MM.1S (cell line): ENCODE measurements around the gene KRTAP10-6.

Experiments
- DNase-seq: peaks from one replicate; pipeline ENCODE4 v3.0.0-alpha.2; 2015
- H2AFZ ChIP-seq: fragments of 300-600 bp; sonication (generic); 2 replicates; pipeline ENCODE4 v1.6.0; 2016; ENCODE audit warnings: antibody characterized with exemption, low read length
- H3F3A ChIP-seq: fragments of 300-600 bp; sonication (generic); 2 replicates; pipeline ENCODE4 v1.6.1; 2016; ENCODE audit warnings: mild to moderate bottlenecking, antibody characterized with exemption, low read length, moderate library complexity, mixed read lengths; ENCODE audit not compliant: insufficient read depth
- H3K27ac ChIP-seq: fragments of 300-600 bp; sonication (generic); 2 replicates; pipeline ENCODE4 v1.5.1; 2016; ENCODE audit warnings: mild to moderate bottlenecking, low read length
- H3K27me3 ChIP-seq: fragments of 300-600 bp; sonication (generic); replicated peaks from 2 replicates; pipeline ENCODE4 v1.6.0; 2016; ENCODE audit warnings: low read length; ENCODE audit not compliant: insufficient read depth
- H3K36me3 ChIP-seq: fragments of 300-600 bp; sonication (generic); replicated peaks from 2 replicates; pipeline ENCODE4 v1.6.1; 2016; ENCODE audit warnings: mild to moderate bottlenecking, low read length, mixed read lengths; ENCODE audit not compliant: insufficient read depth
- H3K4me1 ChIP-seq: fragments of 300-600 bp; sonication (generic); 2 replicates; pipeline ENCODE4 v1.6.1; 2016; ENCODE audit warnings: low read length, mixed read lengths
- H3K4me2 ChIP-seq: fragments of 300-600 bp; sonication (generic); 2 replicates; pipeline ENCODE4 v1.6.0; 2016; ENCODE audit warnings: low read depth, low read length
- H3K4me3 ChIP-seq: fragments of 300-600 bp; sonication (generic); 2 replicates; pipeline ENCODE4 v1.5.1; 2016; ENCODE audit warnings: low read length, mixed read lengths
- H3K79me2 ChIP-seq: fragments of 300-600 bp; sonication (generic); 2 replicates; pipeline ENCODE4 v1.6.1; 2016; ENCODE audit warnings: mixed run types, low read length, mixed read lengths
- H3K9ac ChIP-seq: fragments of 300-600 bp; sonication (generic); 2 replicates; pipeline ENCODE4 v1.6.1; 2016; ENCODE audit warnings: low read length, mixed read lengths
- H3K9me2 ChIP-seq: fragments of 300-600 bp; sonication (generic); replicated peaks from 2 replicates; pipeline ENCODE4 v1.6.1; 2016; ENCODE audit warnings: mild to moderate bottlenecking, low read length, mixed read lengths; ENCODE audit not compliant: insufficient read depth
- H3K9me3 ChIP-seq: fragments of 300-600 bp; sonication (generic); replicated peaks from 2 replicates; pipeline ENCODE4 v1.6.1; 2016; ENCODE audit warnings: mild to moderate bottlenecking, low read length, mixed read lengths; ENCODE audit not compliant: insufficient read depth
- H4K20me1 ChIP-seq: fragments of 300-600 bp; sonication (generic); 2 replicates; pipeline ENCODE4 v1.6.1; 2016; ENCODE audit warnings: mild to moderate bottlenecking, low read length, moderate library complexity, mixed read lengths; ENCODE audit not compliant: insufficient read depth
- CTCF ChIP-seq: fragments of 300-600 bp; sonication (generic); IDR thresholded peaks from 2 replicates; pipeline ENCODE4 v1.5.1; 2016; ENCODE audit warnings: antibody characterized with exemption, low read length, mixed read lengths
- EZH2 ChIP-seq: fragments of 300-600 bp; sonication (generic); optimal IDR thresholded peaks from 2 replicates; pipeline ENCODE3; 2017; ENCODE audit warnings: low read depth, mild to moderate bottlenecking, antibody characterized with exemption, low read length, mixed read lengths
- EZH2phosphoT487 ChIP-seq: fragments of 300-600 bp; sonication (generic); IDR thresholded peaks from 2 replicates; pipeline ENCODE4 v1.6.1; 2018; ENCODE audit warnings: antibody characterized with exemption, low read length

The KRTAP10-6 gene

GRCh38 chr21:44556879-44557278 lies 35.4 kb downstream of the KRTAP10-6 start:
- no peak overlapping the region for H3K4me3 ChIP-seq
- H2AFZ ChIP-seq, result no peak overlapping the region
- H3K4me1 ChIP-seq, result no peaks in the 10 kb centered on the region
- no peaks in the 10 kb centered on the region for H3F3A ChIP-seq
- H3K4me2 ChIP-seq, result no peak overlapping the region
- H3K9ac ChIP-seq, result no peak overlapping the region
- no peaks in the 10 kb centered on the region for H3K9me3 ChIP-seq
- no peak for TF ChIP-seq CTCF
- TF ChIP-seq EZH2phosphoT487, result no peak
- TF ChIP-seq EZH2, result peak; percentile 75
- no peak overlapping the region for H3K27ac ChIP-seq
- H4K20me1 ChIP-seq, result no peaks in the 10 kb centered on the region
- H3K36me3 ChIP-seq, result no peaks in the 10 kb centered on the region
- DNase-seq, result no peak
- peaks cover 93% of the 10 kb centered on the region for H3K27me3 ChIP-seq
- no peaks in the 10 kb centered on the region for H3K79me2 ChIP-seq
- H3K9me2 ChIP-seq, result no peaks in the 10 kb centered on the region

GRCh38 chr21:44555200-44555875 lies 37.0 kb downstream of the KRTAP10-6 start:
- Histone ChIP-seq H3K9me2 (no peaks in the 10 kb centered on the region), H3K4me1 (no peaks in the 10 kb centered on the region)
- no peak for DNase-seq

GRCh38 chr21:44552681-44553080 lies 39.6 kb downstream of the KRTAP10-6 start:
- Histone ChIP-seq H3K27ac (no peak overlapping the region), H4K20me1 (no peaks in the 10 kb centered on the region), H3K9me2 (no peaks in the 10 kb centered on the region), H3K36me3 (no peaks in the 10 kb centered on the region), H3F3A (no peaks in the 10 kb centered on the region), H3K4me2 (no peak overlapping the region), H3K9me3 (no peaks in the 10 kb centered on the region), H3K4me3 (no peak overlapping the region), H3K9ac (no peak overlapping the region), H3K79me2 (no peaks in the 10 kb centered on the region), H2AFZ (no peak overlapping the region), H3K27me3 (peaks cover 98% of the 10 kb centered on the region), H3K4me1 (no peaks in the 10 kb centered on the region)
- TF ChIP-seq EZH2phosphoT487 (no peak), EZH2 (peak; percentile 46), CTCF (no peak)
- no peak for DNase-seq

More at GRCh38 chr21:44555200-44555875, 37.0 kb downstream of the KRTAP10-6 start:
- TF ChIP-seq EZH2, result no peak
- no peak for TF ChIP-seq CTCF
- H3K27ac ChIP-seq, result no peak overlapping the region
- H3K9me3 ChIP-seq, result no peaks in the 10 kb centered on the region
- no peak overlapping the region for H2AFZ ChIP-seq
- H3F3A ChIP-seq, result no peaks in the 10 kb centered on the region
- H3K79me2 ChIP-seq, result no peaks in the 10 kb centered on the region
- peaks cover 98% of the 10 kb centered on the region for H3K27me3 ChIP-seq
- no peak overlapping the region for H3K4me3 ChIP-seq
- no peak overlapping the region for H3K4me2 ChIP-seq
- no peaks in the 10 kb centered on the region for H3K36me3 ChIP-seq
- H3K9ac ChIP-seq, result no peak overlapping the region
- no peaks in the 10 kb centered on the region for H4K20me1 ChIP-seq
